Measurements from ENCODE around the gene CELF2.

DNA sequence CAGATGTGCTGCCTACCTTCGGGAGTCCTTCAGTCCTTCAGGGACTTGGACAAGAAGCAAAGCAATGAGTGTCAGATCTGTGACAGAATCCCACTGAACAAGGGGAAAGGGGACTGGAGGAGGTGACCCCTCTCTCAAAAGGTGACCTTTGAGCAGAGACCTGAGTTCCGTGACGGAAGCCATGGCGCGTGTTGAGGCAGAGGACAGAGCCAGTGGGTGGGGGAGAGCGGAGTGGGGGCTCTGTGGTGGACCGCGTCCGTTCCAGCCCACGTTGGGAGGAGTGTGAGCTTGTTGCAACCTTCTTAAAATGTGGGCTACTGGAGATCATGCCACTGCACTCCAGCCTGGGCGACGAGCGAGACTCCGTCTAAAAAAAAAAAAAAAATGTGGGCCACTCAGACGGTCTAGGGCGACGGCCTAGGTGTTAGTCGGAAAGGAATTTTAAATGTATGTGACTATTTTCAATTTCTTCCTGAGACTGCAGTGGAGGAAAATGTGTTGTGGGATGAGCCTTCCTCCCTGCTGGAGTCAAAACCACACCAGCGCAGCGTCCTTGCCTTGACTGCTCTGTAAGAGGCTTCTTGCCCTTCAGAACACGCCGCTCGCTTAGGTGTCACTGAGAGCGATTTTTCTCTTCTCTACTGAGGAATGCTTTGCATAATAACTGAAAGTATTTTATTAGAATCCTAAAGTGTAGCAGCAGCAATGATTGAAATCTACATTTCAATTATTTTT is 272.7 kb downstream of the CELF2 start:
- TF ChIP-seq POLR2A (IDR thresholded peaks at IDR 0.05): no peak
- no peak for TF ChIP-seq POLR2AphosphoS5 (IDR thresholded peaks at IDR 0.05; ENCODE audit: insufficient read depth in 1 of 2, low read depth in 1 of 2)

All from vagina (tissue), 2 donors.